ENCODE measurements around the gene KXD1.

DNA sequence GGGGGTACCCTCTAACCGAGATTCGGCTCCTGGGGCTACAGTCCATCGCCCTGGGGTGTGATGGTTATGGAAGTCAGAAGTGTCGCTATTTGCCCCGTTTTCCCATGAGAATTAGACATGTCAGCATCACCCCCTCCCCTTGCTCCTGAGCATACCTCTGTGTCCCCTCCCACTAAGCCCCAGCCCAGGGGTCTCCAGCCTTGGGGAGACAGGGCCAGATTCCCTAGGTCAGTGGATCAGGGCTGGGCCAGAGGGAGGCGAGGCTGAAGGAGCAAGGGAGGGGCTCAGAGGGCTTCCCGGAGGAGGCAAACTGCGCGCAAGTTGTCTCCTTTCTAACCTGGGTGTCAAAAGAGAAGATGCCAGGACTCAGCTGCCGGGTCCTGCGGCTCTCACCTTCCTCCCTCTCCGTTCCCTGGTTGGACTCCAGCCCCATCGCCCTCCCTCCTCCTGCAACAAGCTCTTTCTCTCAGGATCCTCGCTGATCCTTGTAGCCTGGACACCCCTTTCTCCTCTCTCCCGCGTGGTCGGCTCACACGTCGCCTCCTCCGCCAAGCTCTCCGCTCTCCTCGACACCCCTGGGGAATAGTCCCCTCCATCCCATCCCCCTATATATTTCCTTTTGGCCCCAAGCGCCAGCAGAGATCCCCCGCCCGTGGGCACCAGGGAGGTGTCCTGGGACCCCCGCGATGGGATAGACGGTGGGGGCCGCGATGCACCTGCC is 54.5 kb downstream of the KXD1 start:
- TF ChIP-seq, protein P1, sequence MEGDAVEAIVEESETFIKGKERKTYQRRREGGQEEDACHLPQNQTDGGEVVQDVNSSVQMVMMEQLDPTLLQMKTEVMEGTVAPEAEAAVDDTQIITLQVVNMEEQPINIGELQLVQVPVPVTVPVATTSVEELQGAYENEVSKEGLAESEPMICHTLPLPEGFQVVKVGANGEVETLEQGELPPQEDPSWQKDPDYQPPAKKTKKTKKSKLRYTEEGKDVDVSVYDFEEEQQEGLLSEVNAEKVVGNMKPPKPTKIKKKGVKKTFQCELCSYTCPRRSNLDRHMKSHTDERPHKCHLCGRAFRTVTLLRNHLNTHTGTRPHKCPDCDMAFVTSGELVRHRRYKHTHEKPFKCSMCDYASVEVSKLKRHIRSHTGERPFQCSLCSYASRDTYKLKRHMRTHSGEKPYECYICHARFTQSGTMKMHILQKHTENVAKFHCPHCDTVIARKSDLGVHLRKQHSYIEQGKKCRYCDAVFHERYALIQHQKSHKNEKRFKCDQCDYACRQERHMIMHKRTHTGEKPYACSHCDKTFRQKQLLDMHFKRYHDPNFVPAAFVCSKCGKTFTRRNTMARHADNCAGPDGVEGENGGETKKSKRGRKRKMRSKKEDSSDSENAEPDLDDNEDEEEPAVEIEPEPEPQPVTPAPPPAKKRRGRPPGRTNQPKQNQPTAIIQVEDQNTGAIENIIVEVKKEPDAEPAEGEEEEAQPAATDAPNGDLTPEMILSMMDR (IDR thresholded peaks at IDR 0.05; ENCODE audit: insufficient read depth, low read length, poor library complexity, severe bottlenecking): no peak
- TF ChIP-seq EZH2phosphoT487 (conservative IDR thresholded peaks at IDR 0.05; ENCODE audit: low read length): no peak

All from SU-DHL-6 (cell line).